Fibroblast of pulmonary artery (primary cell): Measurements from ENCODE around the gene NPPC.

Experiments
- DNase-seq: peaks from one replicate; pipeline ENCODE4 v3.0.0-alpha.2; 2010; ENCODE audit warnings: low read depth
- H3K4me3 ChIP-seq: replicated peaks from 2 replicates; pipeline ENCODE4 v1.5.1; 2011; ENCODE audit warnings: low read depth, mild to moderate bottlenecking, control low read depth, low read length, moderate library complexity
- CTCF ChIP-seq: IDR thresholded peaks from 2 replicates; pipeline ENCODE4 v1.5.1; 2011; ENCODE audit warnings: mild to moderate bottlenecking, control low read depth, low read length, inconsistent platforms; ENCODE audit errors: missing control alignments

NPPC gene

DNA sequence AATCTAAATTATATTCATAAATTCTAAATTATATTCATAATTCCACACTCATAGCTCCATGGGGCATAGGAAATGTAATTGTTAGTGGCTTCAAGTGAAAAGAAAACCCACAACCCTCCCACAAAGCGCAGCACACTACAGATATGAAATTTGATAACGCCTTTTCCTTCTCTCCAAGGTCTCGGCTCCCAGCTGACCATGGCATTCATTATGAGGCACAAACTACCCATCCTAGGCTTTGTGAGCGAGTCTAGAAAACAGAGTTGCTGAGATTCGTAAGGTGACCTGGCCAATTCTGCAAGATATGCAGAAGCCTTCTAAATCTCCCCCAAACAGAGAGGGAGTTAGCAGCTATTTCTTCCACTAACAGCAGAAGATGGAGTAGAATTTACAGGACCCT lies 5.4 kb downstream of the NPPC start:
- no peak for DNase-seq
- no peak for TF ChIP-seq CTCF
- no peak overlapping the region for H3K4me3 ChIP-seq

DNA sequence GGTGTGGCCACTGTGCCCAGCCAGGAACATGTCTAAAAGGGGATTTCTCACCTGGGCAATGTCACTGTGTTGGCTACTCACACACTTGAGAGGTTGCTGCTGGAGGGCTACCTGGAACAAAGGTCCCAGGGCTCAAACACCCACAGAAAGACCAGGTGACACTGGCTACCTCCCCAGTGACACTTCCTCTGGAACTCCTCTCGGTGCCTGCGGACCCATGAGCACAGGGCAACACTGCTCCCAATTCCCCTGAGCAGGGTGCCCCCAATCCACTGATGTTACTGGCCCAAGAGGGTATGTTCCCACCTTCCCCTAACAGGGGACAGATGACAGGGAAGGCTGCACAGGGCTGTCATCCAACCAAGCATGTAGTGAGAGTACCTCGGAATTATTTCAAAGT lies 5.8 kb downstream of the NPPC start:
- TF ChIP-seq CTCF = no peak

DNA sequence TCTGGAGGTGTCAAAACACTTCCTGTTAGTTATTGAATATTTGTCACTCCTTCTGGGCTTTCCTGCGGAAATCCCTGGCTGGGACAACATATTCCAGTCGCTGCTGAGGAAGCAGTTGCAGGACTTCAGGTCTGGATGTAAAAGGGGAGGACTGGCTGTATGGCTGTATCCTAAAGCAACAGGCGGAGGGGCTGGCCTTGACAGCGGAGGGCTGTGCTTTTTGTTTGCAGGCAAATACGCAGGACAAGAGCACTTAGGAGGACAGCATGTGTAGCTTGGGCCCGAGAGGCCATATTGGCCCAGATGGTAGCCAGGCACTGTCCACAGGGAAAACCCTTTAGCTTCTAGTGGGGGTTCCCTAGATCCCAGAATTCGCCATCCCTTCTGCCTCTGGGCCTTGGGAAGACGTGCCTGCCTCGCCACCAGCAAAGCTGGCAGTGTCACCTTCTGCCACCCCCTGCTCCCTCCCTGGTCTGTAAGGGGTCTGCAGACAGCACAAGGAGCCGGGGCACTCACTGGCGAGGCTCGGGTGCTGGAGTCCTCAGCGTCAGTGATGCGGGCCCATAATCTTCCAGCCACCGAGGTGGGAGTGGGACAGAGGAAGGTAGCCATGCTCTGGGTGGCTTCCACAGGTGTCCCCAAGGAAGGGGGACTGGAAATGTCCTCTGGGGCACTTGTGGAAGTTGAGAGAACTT lies 6.7 kb downstream of the NPPC start:
- DNase-seq = no peak
- no peak overlapping the region for H3K4me3 ChIP-seq
- no peak for TF ChIP-seq CTCF

More for the DNA sequence above, 5.8 kb downstream of the NPPC start:
- no peak for DNase-seq
- no peak overlapping the region for H3K4me3 ChIP-seq

- no peak for DNase-seq
- TF ChIP-seq CTCF = no peak
- no peak overlapping the region for H3K4me3 ChIP-seq
These were observed 7.5 kb downstream of the NPPC start for GRCh38 chr2:231918501-231919330.

GRCh38 chr2:231917280-231918066 lies 8.7 kb downstream of the NPPC start:
- H3K4me3 ChIP-seq = no peak overlapping the region
- TF ChIP-seq CTCF = no peak
- no peak for DNase-seq

DNA sequence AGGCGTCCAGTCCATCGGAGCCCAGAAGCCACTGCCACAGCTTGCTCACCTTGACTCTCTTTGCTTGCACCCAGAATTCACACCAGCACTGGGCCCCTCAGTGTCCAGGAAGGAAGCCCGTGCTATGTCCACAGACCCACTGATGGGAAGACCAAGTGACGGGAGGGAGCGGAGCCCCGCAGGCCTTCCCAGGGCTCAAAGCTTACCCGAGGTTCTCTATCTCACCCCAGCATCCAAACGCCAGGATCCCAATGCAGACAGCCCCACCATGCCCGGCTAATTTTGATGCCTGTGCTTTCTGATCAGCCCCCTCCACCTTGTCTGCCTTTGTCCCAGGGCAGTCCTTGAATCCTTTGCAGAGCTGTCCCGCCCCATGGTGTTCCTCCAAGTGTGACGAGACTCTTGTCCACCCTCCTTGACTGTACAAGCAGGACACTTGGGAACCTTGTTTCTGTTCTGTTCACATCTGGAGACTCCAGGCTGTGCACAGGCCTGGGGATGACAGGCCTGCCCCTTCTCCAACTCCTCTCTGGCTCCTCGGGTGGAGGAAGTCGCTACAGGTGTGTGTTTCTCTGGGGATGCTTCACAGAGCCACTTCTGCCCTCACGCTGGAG lies 12.0 kb downstream of the NPPC start:
- DNase-seq = no peak
- H3K4me3 ChIP-seq = no peak overlapping the region
- no peak for TF ChIP-seq CTCF
